Hair follicular keratinocyte (primary cell): ENCODE data around the gene GEN1. TPM values are rescaled to one million over a fixed set of nuclear protein-coding genes. Genes with fewer than 3 reads are reported as not detected.

Experiments
- total RNA-seq: library from RNA; depleted of rRNA; stranded (reverse); fragments of >200 nt; gene quantifications from 2 replicates; pipeline ENCODE4 v1.2.3, GENCODE V29; 2015

GEN1 gene
- 5.9 and 12.0 TPM in 2 replicates for total RNA-seq

GRCh38 chr2:17753803-17754663, at the start of gene GEN1, which contains the start of gene SMC6:
GEN1 (plus strand) TSS chr2:17754138; CDS start chr2:17759944, 5,806 bp downstream.
SMC6 (minus strand) TSS chr2:17753810; CDS start chr2:17745946, 7,864 bp downstream.

GRCh38 chr2:17816396-17817245, 62.7 kb downstream of the GEN1 start, which contains the start of gene MSGN1:
MSGN1 (plus strand) TSS chr2:17816460; CDS start chr2:17816519, 59 bp downstream.

Other genes with a start within 250 kb of the GEN1 start
- gene RAD51AP2, start 235.7 kb upstream of the GEN1 start, total RNA-seq: 0.04 and 0.08 TPM in 2 replicates
- gene VSNL1, start 213.4 kb upstream of the GEN1 start, total RNA-seq: 12.8 and 17.3 TPM in 2 replicates
- gene SMC6, start 328 bp upstream of the GEN1 start, total RNA-seq: 21.6 and 30.0 TPM in 2 replicates
- not detected in 2 replicates for gene MSGN1, start 62.3 kb downstream of the GEN1 start, total RNA-seq
- 4.7 and 20.9 TPM in 2 replicates for gene KCNS3, start 124.5 kb downstream of the GEN1 start, total RNA-seq